ENCODE data around the gene NAPSA. TPM values are rescaled to one million over a fixed set of nuclear protein-coding genes. Genes with fewer than 3 reads are reported as not detected.

The NAPSA gene
- total RNA-seq = 1 to 10 TPM; 1.7 to 1.9 TPM

GRCh38 chr19:50365434-50366306 is at the start of gene NAPSA:
NAPSA (minus strand) TSS chr19:50365639; CDS start chr19:50365621, 18 bp downstream.
- Mint-ChIP-seq H3K9me3 (no peaks in the 10 kb centered on the region), H3K4me3 (peak within 1 kb of the TSS; percentile 22), H3K27me3 (no peaks in the 10 kb centered on the region), H3K36me3 (ENCODE audit: low read depth) (no peaks in the 10 kb centered on the region), H3K27ac (peak within 1 kb of the TSS; percentile 90), H3K4me1 (peaks cover 69% of the 10 kb centered on the region)
- POLR2A ChIA-PET = no interaction called here
- DNase-seq = no peak
- CTCF ChIA-PET = no interaction called here

DNA sequence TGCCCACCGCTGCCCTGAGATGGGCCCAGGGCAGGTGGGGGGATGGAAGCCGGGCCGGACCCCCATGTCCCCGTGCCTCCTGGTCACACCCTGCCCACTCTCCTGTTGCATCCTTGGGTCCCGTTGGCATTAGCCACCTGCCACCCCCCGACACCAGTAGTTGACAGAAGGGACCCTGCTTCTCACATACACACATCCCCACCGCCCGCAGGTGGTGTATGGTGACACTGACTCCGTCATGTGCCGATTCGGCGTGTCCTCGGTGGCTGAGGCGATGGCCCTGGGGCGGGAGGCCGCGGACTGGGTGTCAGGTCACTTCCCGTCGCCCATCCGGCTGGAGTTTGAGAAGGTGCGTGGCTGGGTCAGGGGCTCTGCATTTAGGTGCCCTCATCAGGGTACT is 48.1 kb upstream of the NAPSA start:
- peaks cover 1% of the 10 kb centered on the region for H3K4me1 Mint-ChIP-seq
- POLR2A ChIA-PET = no interaction called here
- peaks cover 29% of the 10 kb centered on the region for H3K36me3 Mint-ChIP-seq (ENCODE audit: low read depth)
- H3K27ac Mint-ChIP-seq = no peak overlapping the region
- H3K9me3 Mint-ChIP-seq = no peaks in the 10 kb centered on the region
- no peaks in the 10 kb centered on the region for H3K27me3 Mint-ChIP-seq
- no peak for DNase-seq
- H3K4me3 Mint-ChIP-seq = no peak overlapping the region
- CTCF ChIA-PET = interaction anchor here (0.8 kb wide), 1 partner anchor 11 kb away, joined by 3 read pairs; no protein-coding TSS in a partner anchor

DNA sequence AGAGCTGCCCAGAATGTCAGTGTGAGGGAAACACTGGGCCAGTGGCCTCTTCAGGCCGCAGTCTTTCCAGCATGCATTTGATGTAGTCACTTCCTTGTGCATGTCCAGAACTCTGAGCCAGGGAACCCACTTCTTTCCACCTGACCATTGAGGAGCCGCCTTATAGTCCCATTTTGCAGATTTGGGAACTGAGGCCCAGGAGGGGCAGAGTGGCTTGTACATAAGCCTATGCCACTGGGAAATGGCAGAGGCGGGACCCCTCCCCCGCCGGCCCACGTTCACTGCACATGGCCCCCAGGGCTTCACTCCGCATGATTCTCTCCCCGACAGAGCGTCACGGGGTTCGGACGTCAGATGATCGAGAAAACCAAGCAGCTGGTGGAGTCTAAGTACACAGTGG is 47.7 kb upstream of the NAPSA start:
- peaks cover 29% of the 10 kb centered on the region for H3K36me3 Mint-ChIP-seq (ENCODE audit: low read depth)
- DNase-seq = no peak
- no peaks in the 10 kb centered on the region for H3K27me3 Mint-ChIP-seq
- ChIA-PET POLR2A (no interaction called here), CTCF (interaction anchor here (1.4 kb wide), 1 partner anchor 11 kb away, joined by 3 read pairs; no protein-coding TSS in a partner anchor)
- peaks cover 1% of the 10 kb centered on the region for H3K4me1 Mint-ChIP-seq
- no peak overlapping the region for H3K27ac Mint-ChIP-seq
- no peak overlapping the region for H3K4me3 Mint-ChIP-seq
- no peaks in the 10 kb centered on the region for H3K9me3 Mint-ChIP-seq

DNA sequence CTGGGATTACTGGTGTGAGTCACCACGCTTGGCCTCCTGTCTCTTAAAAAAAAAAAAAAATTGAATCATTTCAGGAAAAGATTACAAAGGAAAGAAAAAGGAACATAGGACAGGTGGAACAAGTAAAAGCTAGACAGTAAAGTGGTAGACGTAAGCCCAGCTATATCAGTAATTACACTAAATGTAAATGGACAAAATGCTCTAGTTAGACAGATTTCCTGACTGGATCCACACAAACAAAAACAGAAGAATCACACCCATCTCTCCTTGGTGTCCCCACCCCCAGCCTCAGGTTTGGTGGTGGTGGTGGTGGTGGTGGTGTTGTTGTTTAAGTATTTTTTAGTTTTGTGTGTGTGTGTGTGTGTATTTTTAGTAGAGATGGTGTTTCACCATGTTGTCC is 47.0 kb upstream of the NAPSA start:
- Mint-ChIP-seq H3K36me3 (ENCODE audit: low read depth) (peaks cover 29% of the 10 kb centered on the region), H3K4me3 (no peak overlapping the region), H3K4me1 (peaks cover 1% of the 10 kb centered on the region), H3K27ac (no peak overlapping the region), H3K9me3 (no peaks in the 10 kb centered on the region), H3K27me3 (no peaks in the 10 kb centered on the region)
- CTCF ChIA-PET = interaction anchor here (0.6 to 1.4 kb wide), 3 partner anchors 12 to 380 kb away, joined by 3 to 4 read pairs (median 3); no protein-coding TSS in a partner anchor
- DNase-seq = no peak
- POLR2A ChIA-PET = no interaction called here

- Mint-ChIP-seq H3K4me3 (no peak overlapping the region), H3K27ac (no peak overlapping the region), H3K4me1 (peaks cover 2% of the 10 kb centered on the region), H3K27me3 (no peaks in the 10 kb centered on the region), H3K36me3 (ENCODE audit: low read depth) (peaks cover 44% of the 10 kb centered on the region), H3K9me3 (no peaks in the 10 kb centered on the region)
- CTCF ChIA-PET = interaction anchor here (1.5 kb wide), 1 partner anchor 41 kb away, joined by 3 read pairs; no protein-coding TSS in a partner anchor
- DNase-seq = no peak
- POLR2A ChIA-PET = no interaction called here
These were observed 44.7 kb upstream of the NAPSA start for GRCh38 chr19:50410109-50410508.

DNA sequence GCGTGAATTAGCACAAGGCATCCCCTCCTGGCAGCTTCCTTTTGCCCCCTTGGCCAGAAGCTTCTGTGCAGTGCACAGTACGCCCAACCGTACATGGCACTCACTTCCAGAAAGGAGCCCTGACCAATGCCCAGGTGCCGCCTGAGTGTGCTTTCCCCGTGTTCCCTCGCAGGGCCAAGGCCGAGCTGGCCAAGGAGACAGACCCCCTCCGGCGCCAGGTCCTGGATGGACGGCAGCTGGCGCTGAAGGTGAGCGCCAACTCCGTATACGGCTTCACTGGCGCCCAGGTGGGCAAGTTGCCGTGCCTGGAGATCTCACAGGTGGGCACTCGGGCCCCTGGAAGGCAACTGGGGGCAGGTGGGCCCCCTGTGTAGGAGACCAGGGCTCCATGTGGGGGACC is 43.9 kb upstream of the NAPSA start:
- Mint-ChIP-seq H3K27ac (no peak overlapping the region), H3K36me3 (ENCODE audit: low read depth) (peaks cover 39% of the 10 kb centered on the region), H3K4me3 (no peak overlapping the region), H3K4me1 (peaks cover 1% of the 10 kb centered on the region), H3K27me3 (no peaks in the 10 kb centered on the region), H3K9me3 (no peaks in the 10 kb centered on the region)
- no peak for DNase-seq
- POLR2A ChIA-PET = no interaction called here
- CTCF ChIA-PET = interaction anchor here (1.5 kb wide), 1 partner anchor 41 kb away, joined by 3 read pairs; no protein-coding TSS in a partner anchor

DNA sequence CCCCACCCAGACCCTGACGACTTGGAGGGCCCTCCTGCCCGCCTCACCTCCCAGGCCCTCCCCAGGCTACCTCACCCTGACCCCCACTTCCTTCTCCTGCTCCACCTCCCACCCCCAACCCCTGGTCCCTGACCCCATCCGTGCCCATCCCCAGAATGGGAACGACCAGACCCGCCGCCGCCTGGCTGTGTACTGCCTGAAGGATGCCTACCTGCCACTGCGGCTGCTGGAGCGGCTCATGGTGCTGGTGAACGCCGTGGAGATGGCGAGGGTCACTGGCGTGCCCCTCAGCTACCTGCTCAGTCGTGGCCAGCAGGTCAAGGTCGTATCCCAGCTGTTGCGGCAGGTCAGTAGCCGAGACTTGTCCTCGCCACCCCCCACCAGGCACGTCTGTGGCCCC is 41.4 kb upstream of the NAPSA start:
- Mint-ChIP-seq H3K27me3 (no peaks in the 10 kb centered on the region), H3K36me3 (ENCODE audit: low read depth) (peaks cover 37% of the 10 kb centered on the region), H3K9me3 (no peaks in the 10 kb centered on the region), H3K4me3 (no peak overlapping the region), H3K4me1 (peaks cover 1% of the 10 kb centered on the region), H3K27ac (no peak overlapping the region)
- DNase-seq = no peak
- POLR2A ChIA-PET = no interaction called here
- CTCF ChIA-PET = interaction anchor here (0.7 kb wide), 1 partner anchor 749 kb away, joined by 3 read pairs; no protein-coding TSS in a partner anchor

- H3K27ac Mint-ChIP-seq = no peak overlapping the region
- no peaks in the 10 kb centered on the region for H3K27me3 Mint-ChIP-seq
- ChIA-PET CTCF (no interaction called here), POLR2A (no interaction called here)
- no peak overlapping the region for H3K4me3 Mint-ChIP-seq
- peaks cover 36% of the 10 kb centered on the region for H3K36me3 Mint-ChIP-seq (ENCODE audit: low read depth)
- H3K9me3 Mint-ChIP-seq = no peaks in the 10 kb centered on the region
- H3K4me1 Mint-ChIP-seq = peaks cover 1% of the 10 kb centered on the region
- DNase-seq = no peak
These were observed 40.8 kb upstream of the NAPSA start for GRCh38 chr19:50406156-50406820.

GRCh38 chr19:50402544-50403301 is 37.3 kb upstream of the NAPSA start:
- Mint-ChIP-seq H3K4me3 (no peak overlapping the region), H3K4me1 (peaks cover 1% of the 10 kb centered on the region), H3K9me3 (no peaks in the 10 kb centered on the region), H3K36me3 (ENCODE audit: low read depth) (peaks cover 29% of the 10 kb centered on the region), H3K27ac (no peak overlapping the region), H3K27me3 (no peaks in the 10 kb centered on the region)
- no peak for DNase-seq
- CTCF ChIA-PET = interaction anchor here (1.1 kb wide), 1 partner anchor 11 kb away, joined by 3 read pairs; no protein-coding TSS in a partner anchor
- POLR2A ChIA-PET = no interaction called here

DNA sequence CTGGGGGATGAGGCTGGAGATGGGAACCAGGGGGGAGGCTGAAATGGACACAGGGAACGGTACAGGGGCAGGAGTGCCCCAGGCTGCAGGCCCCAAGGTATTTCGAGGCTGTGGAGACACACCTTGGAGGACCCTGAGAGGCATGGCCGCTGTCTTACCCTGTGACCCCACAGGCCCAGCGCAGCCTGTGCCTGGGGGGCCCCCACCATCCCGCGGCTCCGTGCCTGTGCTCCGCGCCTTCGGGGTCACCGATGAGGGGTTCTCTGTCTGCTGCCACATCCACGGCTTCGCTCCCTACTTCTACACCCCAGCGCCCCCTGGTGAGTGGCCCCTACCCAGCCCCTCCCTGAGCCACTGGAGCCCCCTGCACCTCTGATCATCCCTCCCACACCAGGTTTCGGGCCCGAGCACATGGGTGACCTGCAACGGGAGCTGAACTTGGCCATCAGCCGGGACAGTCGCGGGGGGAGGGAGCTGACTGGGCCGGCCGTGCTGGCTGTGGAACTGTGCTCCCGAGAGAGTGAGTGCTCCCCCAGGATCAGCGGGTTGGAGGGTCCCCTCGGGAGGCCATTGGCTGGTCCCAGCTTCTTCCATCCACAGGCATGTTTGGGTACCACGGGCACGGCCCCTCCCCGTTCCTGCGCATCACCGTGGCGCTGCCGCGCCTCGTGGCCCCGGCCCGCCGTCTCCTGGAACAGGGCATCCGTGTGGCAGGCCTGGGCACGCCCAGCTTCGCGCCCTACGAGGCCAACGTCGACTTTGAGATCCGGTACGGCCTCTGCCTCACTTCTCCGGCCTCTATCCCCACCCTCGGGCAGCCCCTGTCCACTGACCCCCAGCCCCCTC is 36.4 kb upstream of the NAPSA start:
- POLR2A ChIA-PET = no interaction called here

DNA sequence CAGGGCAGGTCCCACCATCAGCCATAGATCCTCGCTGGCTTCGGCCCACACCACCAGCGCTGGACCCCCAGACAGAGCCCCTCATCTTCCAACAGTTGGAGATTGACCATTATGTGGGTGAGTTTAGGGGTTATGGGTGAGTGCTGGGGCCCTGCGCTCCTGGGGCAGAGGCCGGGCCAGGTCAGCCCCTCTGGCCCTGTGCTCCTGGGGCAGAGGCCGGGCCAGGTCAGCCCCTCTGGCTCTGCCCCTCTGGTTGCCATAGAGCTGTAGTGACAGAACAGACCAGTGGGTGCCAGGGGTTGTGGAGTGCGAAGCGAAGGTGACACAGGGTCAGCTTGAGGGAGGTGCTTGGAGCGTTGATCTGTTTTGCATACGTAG is 33.9 kb upstream of the NAPSA start:
- CTCF ChIA-PET = interaction anchor here (1.6 kb wide), 1 partner anchor 12 kb away, joined by 5 read pairs; no protein-coding TSS in a partner anchor
- H3K4me1 Mint-ChIP-seq = no peaks in the 10 kb centered on the region
- H3K36me3 Mint-ChIP-seq (ENCODE audit: low read depth) = peaks cover 19% of the 10 kb centered on the region
- H3K27ac Mint-ChIP-seq = no peak overlapping the region
- no peak for DNase-seq
- no peaks in the 10 kb centered on the region for H3K27me3 Mint-ChIP-seq
- H3K9me3 Mint-ChIP-seq = no peaks in the 10 kb centered on the region
- H3K4me3 Mint-ChIP-seq = no peak overlapping the region
- POLR2A ChIA-PET = no interaction called here

More for the DNA sequence above, 36.4 kb upstream of the NAPSA start:
- DNase-seq = no peak
- Mint-ChIP-seq H3K4me1 (peaks cover 1% of the 10 kb centered on the region), H3K36me3 (ENCODE audit: low read depth) (peaks cover 27% of the 10 kb centered on the region), H3K4me3 (no peak overlapping the region), H3K27me3 (no peaks in the 10 kb centered on the region), H3K9me3 (no peaks in the 10 kb centered on the region), H3K27ac (no peak overlapping the region)
- CTCF ChIA-PET = interaction anchor here (1.1 kb wide), 1 partner anchor 12 kb away, joined by 3 read pairs; no protein-coding TSS in a partner anchor

Measured in activated CD4-positive, alpha-beta T cell treated with anti-CD3 and anti-CD28 coated beads, Interleukin-2, amount 10 ng/mL, durations not matched to agents 7 days and 5 days (primary cell).